Upper lobe of left lung (tissue), 4 donors: ENCODE data around the gene SLA2.

Source experiments
- POLR2A ChIP-seq, 4 donors: fragments of 450-650 bp; IDR thresholded peaks; one replicate each; pipeline ENCODE4 v1.5.1; 2016 to 2017; ENCODE audit warnings: antibody characterized with exemption in 4 of 4, mild to moderate bottlenecking in 2 of 4
- POLR2AphosphoS5 ChIP-seq, 2 donors: sonication (generic); formaldehyde crosslinking; IDR thresholded peaks; one replicate each; pipeline ENCODE4 v1.5.1; 2017; ENCODE audit warnings: antibody characterized with exemption in 2 of 2
- TF ChIP-seq, protein P1 (sequence below), 6 experiments: fragments of 450-650 bp in 4 of 6; fragments of 200-600 bp in 2 of 6; sonication (generic) in 2 of 6; IDR thresholded peaks; one replicate each; pipeline ENCODE4 v1.5.1; 2016 to 2019; ENCODE audit warnings: antibody characterized with exemption in 6 of 6

DNA sequence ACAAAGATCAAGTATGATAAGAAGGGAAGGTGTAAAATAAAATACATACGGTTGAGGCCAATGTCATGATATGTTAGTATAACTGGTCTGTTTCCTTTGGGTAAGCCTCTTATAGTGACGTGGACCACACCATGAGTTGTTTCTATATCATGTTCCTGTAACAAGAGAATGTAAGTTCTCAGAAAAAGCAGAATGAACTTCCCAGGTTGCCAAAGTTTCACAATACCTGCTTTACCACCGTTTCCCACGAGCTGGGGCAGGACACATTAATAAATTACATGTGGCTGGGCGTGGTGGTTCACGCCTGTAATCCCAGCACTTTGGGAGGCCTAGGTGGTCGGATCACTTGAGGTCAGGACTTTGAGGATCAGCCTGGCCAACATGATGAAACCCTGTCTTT, 42.6 kb upstream of the SLA2 start:
- no peak for TF ChIP-seq POLR2A (IDR thresholded peaks at IDR 0.05)
- TF ChIP-seq, protein P1, sequence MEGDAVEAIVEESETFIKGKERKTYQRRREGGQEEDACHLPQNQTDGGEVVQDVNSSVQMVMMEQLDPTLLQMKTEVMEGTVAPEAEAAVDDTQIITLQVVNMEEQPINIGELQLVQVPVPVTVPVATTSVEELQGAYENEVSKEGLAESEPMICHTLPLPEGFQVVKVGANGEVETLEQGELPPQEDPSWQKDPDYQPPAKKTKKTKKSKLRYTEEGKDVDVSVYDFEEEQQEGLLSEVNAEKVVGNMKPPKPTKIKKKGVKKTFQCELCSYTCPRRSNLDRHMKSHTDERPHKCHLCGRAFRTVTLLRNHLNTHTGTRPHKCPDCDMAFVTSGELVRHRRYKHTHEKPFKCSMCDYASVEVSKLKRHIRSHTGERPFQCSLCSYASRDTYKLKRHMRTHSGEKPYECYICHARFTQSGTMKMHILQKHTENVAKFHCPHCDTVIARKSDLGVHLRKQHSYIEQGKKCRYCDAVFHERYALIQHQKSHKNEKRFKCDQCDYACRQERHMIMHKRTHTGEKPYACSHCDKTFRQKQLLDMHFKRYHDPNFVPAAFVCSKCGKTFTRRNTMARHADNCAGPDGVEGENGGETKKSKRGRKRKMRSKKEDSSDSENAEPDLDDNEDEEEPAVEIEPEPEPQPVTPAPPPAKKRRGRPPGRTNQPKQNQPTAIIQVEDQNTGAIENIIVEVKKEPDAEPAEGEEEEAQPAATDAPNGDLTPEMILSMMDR (IDR thresholded peaks at IDR 0.05) = no peak
- TF ChIP-seq POLR2AphosphoS5 (IDR thresholded peaks at IDR 0.05) = no peak
